GM12891 (cell line): Measurements from ENCODE around the gene P3H3.

Experiments
- PAX5 ChIP-seq: IDR thresholded peaks from 2 replicates; pipeline ENCODE4 v1.6.1; 2011; ENCODE audit warnings: low read length, moderate library complexity, mild to moderate bottlenecking; ENCODE audit not compliant: insufficient read depth, severe bottlenecking
- POLR2A ChIP-seq: IDR thresholded peaks from 2 replicates; pipeline ENCODE4 v1.6.1; 2011; ENCODE audit warnings: low read depth, low read length, control low read depth
- POLR2AphosphoS5 ChIP-seq: IDR thresholded peaks from 2 replicates; pipeline ENCODE4 v1.6.1; 2011; ENCODE audit warnings: low read depth, low read length, control low read depth
- POU2F2 ChIP-seq: IDR thresholded peaks from 2 replicates; pipeline ENCODE4 v1.6.1; 2011; ENCODE audit warnings: low read depth, mild to moderate bottlenecking, control low read depth, low read length, moderate library complexity
- SPI1 ChIP-seq: IDR thresholded peaks from 2 replicates; pipeline ENCODE4 v1.6.1; 2011; ENCODE audit warnings: low read depth, low read length, control low read depth
- TAF1 ChIP-seq: IDR thresholded peaks from 2 replicates; pipeline ENCODE4 v1.6.1; 2011; ENCODE audit warnings: low read depth, low read length, control low read depth

DNA sequence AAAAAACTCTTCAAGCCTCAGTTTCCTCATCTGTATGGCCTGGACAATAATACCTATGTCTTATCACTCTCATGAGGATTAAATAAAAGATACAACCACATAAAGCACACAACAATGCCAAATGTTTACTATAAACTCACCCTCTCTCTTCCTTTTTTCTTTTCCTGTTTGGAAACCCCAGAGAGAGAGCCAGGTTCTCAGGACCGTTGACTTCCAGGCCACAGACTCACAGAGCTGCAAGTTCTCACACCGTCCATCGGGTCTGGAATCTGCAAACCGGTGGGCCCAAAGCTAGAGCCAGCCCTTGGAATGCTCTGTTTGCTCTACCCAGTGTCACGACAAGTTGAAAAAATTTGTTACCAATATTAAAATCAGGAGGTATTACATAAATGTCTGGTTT lies 43.4 kb upstream of the P3H3 start:
- TF ChIP-seq POLR2A (no peak), SPI1 (no peak), POLR2AphosphoS5 (no peak), TAF1 (no peak), POU2F2 (no peak), PAX5 (no peak)
